ENCODE results near the gene LRP1B. TPM values are rescaled to one million over a fixed set of nuclear protein-coding genes. Genes with fewer than 3 reads are reported as not detected.

Gene LRP1B
- total and polyA plus RNA-seq, 5 donors from 2014 or later: not detected

DNA sequence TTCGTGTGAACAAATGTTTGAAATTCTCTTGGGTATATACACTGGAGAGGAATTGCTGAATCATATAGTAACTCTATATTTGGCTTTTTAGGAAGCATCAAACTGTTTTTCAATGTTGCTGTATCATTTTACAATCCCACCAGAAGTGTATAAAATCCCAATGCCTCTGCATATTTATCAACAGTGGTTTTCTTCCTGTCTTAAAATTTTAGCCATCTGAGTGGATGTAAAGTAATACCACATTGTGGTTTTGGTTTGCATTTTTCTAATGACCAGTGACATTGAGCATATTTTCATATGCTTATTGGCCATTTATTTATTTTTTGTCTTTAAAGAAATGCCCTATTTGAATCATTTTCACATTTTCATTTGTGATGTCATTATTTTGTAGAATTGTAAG, 22.8 kb upstream of the LRP1B start:
- Histone ChIP-seq H3K27ac (ENCODE audit: insufficient read depth, low read length, poor library complexity, severe bottlenecking) (no peak overlapping the region), H3K4me3 (ENCODE audit: low read depth, low read length) (no peak overlapping the region), H3K9me3 (ENCODE audit: control insufficient read depth in 2 of 2, low read length in 2 of 2) (no peaks in the 10 kb centered on the region), H3K36me3 (ENCODE audit: control insufficient read depth, insufficient read depth, low read length) (no peaks in the 10 kb centered on the region), H3K4me1 (ENCODE audit: control insufficient read depth, insufficient read depth, low read length, poor library complexity, severe bottlenecking) (no peaks in the 10 kb centered on the region), H3K27me3 (ENCODE audit: control insufficient read depth, insufficient read depth, low read length) (no peaks in the 10 kb centered on the region)
- DNase-seq (no peak), ATAC-seq (ENCODE audit: low read depth in 2 of 2) (no peak)
- H3K4me3 Mint-ChIP-seq: no peak overlapping the region
- no peaks in the 10 kb centered on the region for H3K27me3 Mint-ChIP-seq
- no peaks in the 10 kb centered on the region for H3K36me3 Mint-ChIP-seq
- H3K27ac Mint-ChIP-seq: no peak overlapping the region
- peaks cover 0 to 9% (median 1%) of the 10 kb centered on the region in 7 donors for H3K9me3 Mint-ChIP-seq
- no peaks in the 10 kb centered on the region for H3K4me1 Mint-ChIP-seq

DNA sequence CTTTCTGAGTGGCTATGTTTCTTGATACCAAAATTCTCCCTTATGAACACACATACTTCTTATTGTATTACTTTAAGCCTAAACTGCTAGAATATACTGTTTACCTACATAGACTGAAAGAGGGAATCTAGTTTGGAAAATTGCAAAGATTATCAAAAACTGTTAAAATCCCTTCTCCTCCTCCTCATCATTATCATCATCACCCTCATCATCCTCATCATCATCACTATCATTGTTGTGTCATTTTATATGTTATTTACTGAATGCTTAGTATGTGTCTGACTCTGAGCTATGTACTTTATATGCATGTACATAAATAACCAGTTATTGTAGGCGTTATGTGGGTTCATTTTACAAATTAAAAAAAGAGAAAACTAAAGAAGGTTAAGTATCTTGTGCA, 19.6 kb upstream of the LRP1B start:
- peaks cover 0 to 6% (median 1%) of the 10 kb centered on the region in 7 donors for H3K9me3 Mint-ChIP-seq
- H3K9me3 ChIP-seq (ENCODE audit: control insufficient read depth in 2 of 2, low read length in 2 of 2): no peaks in the 10 kb centered on the region
- no peaks in the 10 kb centered on the region for H3K4me1 ChIP-seq (ENCODE audit: control insufficient read depth, insufficient read depth, low read length, poor library complexity, severe bottlenecking)
- no peak overlapping the region for H3K4me3 Mint-ChIP-seq
- H3K36me3 Mint-ChIP-seq: no peaks in the 10 kb centered on the region
- ATAC-seq (ENCODE audit: low read depth in 2 of 2) (no peak), DNase-seq (no peak)
- no peaks in the 10 kb centered on the region for H3K27me3 ChIP-seq (ENCODE audit: control insufficient read depth, insufficient read depth, low read length)
- H3K4me3 ChIP-seq (ENCODE audit: low read depth, low read length): no peak overlapping the region
- H3K36me3 ChIP-seq (ENCODE audit: control insufficient read depth, insufficient read depth, low read length): no peaks in the 10 kb centered on the region
- no peaks in the 10 kb centered on the region for H3K27me3 Mint-ChIP-seq
- no peak overlapping the region for H3K27ac ChIP-seq (ENCODE audit: insufficient read depth, low read length, poor library complexity, severe bottlenecking)
- no peak overlapping the region for H3K27ac Mint-ChIP-seq
- no peaks in the 10 kb centered on the region for H3K4me1 Mint-ChIP-seq

DNA sequence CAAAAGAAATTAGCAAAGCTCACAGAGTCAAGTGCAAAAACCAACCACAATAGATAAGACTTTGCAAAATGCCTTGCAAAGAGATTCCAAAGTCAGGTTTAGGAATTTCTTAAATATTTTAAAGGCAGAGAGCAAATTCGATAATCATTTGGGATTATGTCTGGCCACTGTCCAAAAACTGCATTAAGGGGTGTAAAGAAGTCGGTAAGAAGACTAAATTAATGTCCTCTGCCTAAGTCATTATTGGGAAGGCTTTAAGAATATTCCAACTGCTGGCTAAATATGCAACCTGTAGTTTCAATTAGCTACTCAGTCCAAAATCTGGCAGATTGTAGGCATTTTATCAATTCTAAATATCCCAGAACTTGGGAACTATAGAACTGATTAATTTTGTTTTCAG, 13.7 kb upstream of the LRP1B start:
- no peaks in the 10 kb centered on the region for H3K9me3 Mint-ChIP-seq
- Histone ChIP-seq H3K9me3 (ENCODE audit: control insufficient read depth in 2 of 2, low read length in 2 of 2) (no peaks in the 10 kb centered on the region), H3K36me3 (ENCODE audit: control insufficient read depth, insufficient read depth, low read length) (no peaks in the 10 kb centered on the region), H3K27ac (ENCODE audit: insufficient read depth, low read length, poor library complexity, severe bottlenecking) (no peak overlapping the region), H3K4me3 (ENCODE audit: low read depth, low read length) (no peak overlapping the region), H3K27me3 (ENCODE audit: control insufficient read depth, insufficient read depth, low read length) (no peaks in the 10 kb centered on the region), H3K4me1 (ENCODE audit: control insufficient read depth, insufficient read depth, low read length, poor library complexity, severe bottlenecking) (no peaks in the 10 kb centered on the region)
- H3K27ac Mint-ChIP-seq: no peak overlapping the region
- DNase-seq: no peak
- no peaks in the 10 kb centered on the region for H3K36me3 Mint-ChIP-seq
- no peaks in the 10 kb centered on the region for H3K4me1 Mint-ChIP-seq
- peak overlapping the region in 1 of 4 donors; percentile 43 for H3K4me3 Mint-ChIP-seq
- no peaks in the 10 kb centered on the region for H3K27me3 Mint-ChIP-seq
- no peak for ATAC-seq (ENCODE audit: low read depth in 2 of 2)

DNA sequence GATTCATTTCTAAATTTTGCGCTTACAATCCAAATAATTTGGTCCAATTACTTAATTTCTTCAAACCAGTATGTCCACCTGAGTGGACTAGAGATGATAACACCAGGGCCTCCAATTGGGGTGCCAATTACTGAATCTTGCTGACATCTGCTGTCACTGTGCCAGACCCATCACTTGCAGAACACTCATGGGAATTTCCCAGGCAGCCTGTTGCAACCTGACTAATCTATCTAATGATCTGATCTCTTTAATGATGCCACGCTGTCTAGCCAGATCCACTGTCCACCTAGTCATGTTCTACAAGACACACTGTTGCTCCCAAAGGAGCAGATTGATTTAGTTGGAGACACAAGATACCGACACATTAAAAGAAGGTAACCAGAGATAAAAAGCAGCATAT, 11.8 kb upstream of the LRP1B start:
- Mint-ChIP-seq H3K36me3 (no peaks in the 10 kb centered on the region), H3K27ac (no peak overlapping the region), H3K27me3 (no peaks in the 10 kb centered on the region), H3K4me1 (no peaks in the 10 kb centered on the region), H3K9me3 (no peaks in the 10 kb centered on the region), H3K4me3 (no peak overlapping the region)
- Histone ChIP-seq H3K27me3 (ENCODE audit: control insufficient read depth, insufficient read depth, low read length) (no peaks in the 10 kb centered on the region), H3K9me3 (ENCODE audit: control insufficient read depth in 2 of 2, low read length in 2 of 2) (no peaks in the 10 kb centered on the region), H3K27ac (ENCODE audit: insufficient read depth, low read length, poor library complexity, severe bottlenecking) (no peak overlapping the region), H3K4me1 (ENCODE audit: control insufficient read depth, insufficient read depth, low read length, poor library complexity, severe bottlenecking) (no peaks in the 10 kb centered on the region), H3K4me3 (ENCODE audit: low read depth, low read length) (no peak overlapping the region), H3K36me3 (ENCODE audit: control insufficient read depth, insufficient read depth, low read length) (no peaks in the 10 kb centered on the region)
- DNase-seq (no peak), ATAC-seq (ENCODE audit: low read depth in 2 of 2) (no peak)

DNA sequence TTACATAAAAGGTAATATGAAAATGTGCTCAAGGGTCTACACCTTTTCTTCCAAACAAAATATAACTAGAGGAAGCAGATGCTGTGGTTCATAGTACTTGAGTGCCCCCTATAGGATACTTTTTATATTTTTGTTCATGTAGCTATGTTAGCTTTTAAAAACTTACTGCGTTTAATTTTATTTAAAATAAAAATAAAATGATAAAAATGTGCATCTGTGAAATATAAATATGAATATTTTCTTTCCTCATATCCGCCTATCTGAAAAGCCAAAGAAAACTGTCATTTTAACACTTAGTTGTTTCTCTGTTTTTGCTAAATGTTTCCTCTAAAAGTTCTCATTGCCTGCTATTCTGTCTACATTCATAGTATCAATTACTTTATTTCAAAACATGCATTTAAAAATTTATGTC, 9.6 kb upstream of the LRP1B start:
- Histone ChIP-seq H3K9me3 (ENCODE audit: control insufficient read depth in 2 of 2, low read length in 2 of 2) (no peaks in the 10 kb centered on the region), H3K4me3 (ENCODE audit: low read depth, low read length) (no peak overlapping the region), H3K4me1 (ENCODE audit: control insufficient read depth, insufficient read depth, low read length, poor library complexity, severe bottlenecking) (no peaks in the 10 kb centered on the region), H3K27ac (ENCODE audit: insufficient read depth, low read length, poor library complexity, severe bottlenecking) (no peak overlapping the region), H3K36me3 (ENCODE audit: control insufficient read depth, insufficient read depth, low read length) (no peaks in the 10 kb centered on the region), H3K27me3 (ENCODE audit: control insufficient read depth, insufficient read depth, low read length) (no peaks in the 10 kb centered on the region)
- H3K36me3 Mint-ChIP-seq: no peaks in the 10 kb centered on the region
- no peak for ATAC-seq (ENCODE audit: low read depth in 2 of 2)
- no peak overlapping the region for H3K27ac Mint-ChIP-seq
- H3K27me3 Mint-ChIP-seq: no peaks in the 10 kb centered on the region
- no peak overlapping the region for H3K4me3 Mint-ChIP-seq
- H3K4me1 Mint-ChIP-seq: no peaks in the 10 kb centered on the region
- DNase-seq: no peak
- no peaks in the 10 kb centered on the region for H3K9me3 Mint-ChIP-seq

DNA sequence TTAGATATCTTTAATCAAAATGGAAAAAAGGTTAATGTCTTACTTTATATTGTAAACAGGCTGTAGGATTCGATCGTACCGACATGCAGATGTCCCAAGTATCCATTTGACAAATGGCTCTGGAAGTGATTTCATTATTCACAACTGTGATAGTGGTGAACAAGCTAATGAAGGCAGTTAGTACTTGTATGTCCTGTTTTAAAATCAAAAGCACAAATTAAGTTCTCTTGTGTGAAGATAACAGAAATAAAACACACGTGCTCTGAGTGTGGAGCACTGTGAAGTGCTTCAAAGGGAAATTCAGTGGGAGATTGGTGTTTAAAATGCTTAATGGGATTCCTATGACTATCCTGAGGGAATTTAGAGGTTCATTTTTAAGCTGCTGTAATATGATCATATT, 8.6 kb upstream of the LRP1B start:
- Histone ChIP-seq H3K27ac (ENCODE audit: insufficient read depth, low read length, poor library complexity, severe bottlenecking) (no peak overlapping the region), H3K36me3 (ENCODE audit: control insufficient read depth, insufficient read depth, low read length) (no peaks in the 10 kb centered on the region), H3K27me3 (ENCODE audit: control insufficient read depth, insufficient read depth, low read length) (no peaks in the 10 kb centered on the region), H3K4me1 (ENCODE audit: control insufficient read depth, insufficient read depth, low read length, poor library complexity, severe bottlenecking) (no peaks in the 10 kb centered on the region), H3K9me3 (ENCODE audit: control insufficient read depth in 2 of 2, low read length in 2 of 2) (no peaks in the 10 kb centered on the region), H3K4me3 (ENCODE audit: low read depth, low read length) (no peak overlapping the region)
- DNase-seq (no peak), ATAC-seq (ENCODE audit: low read depth in 2 of 2) (no peak)
- Mint-ChIP-seq H3K27me3 (no peaks in the 10 kb centered on the region), H3K27ac (no peak overlapping the region), H3K9me3 (no peaks in the 10 kb centered on the region), H3K4me1 (no peaks in the 10 kb centered on the region), H3K4me3 (no peak overlapping the region), H3K36me3 (no peaks in the 10 kb centered on the region)

DNA sequence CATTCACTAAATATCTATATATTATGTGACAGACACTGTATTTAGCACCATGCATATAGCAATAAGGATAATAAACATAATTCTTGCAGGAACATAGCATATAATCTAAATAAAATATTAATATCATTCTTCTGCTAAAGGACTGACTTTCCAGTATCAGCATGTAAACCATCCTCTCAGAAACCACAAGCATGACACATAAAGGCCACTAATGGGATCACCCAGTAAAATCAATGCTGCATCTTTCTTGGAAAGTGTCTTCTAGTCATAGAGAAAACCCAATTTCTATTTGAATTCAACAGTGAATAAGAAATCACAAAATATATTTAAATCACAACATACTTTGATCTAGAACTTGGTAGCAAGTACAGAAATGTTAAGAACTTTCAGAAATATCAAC, 5.8 kb upstream of the LRP1B start:
- DNase-seq (no peak), ATAC-seq (ENCODE audit: low read depth in 2 of 2) (no peak)
- no peak overlapping the region for H3K4me3 Mint-ChIP-seq
- H3K4me1 ChIP-seq (ENCODE audit: control insufficient read depth, insufficient read depth, low read length, poor library complexity, severe bottlenecking): no peaks in the 10 kb centered on the region
- no peak overlapping the region for H3K27ac Mint-ChIP-seq
- no peak overlapping the region for H3K27ac ChIP-seq (ENCODE audit: insufficient read depth, low read length, poor library complexity, severe bottlenecking)
- H3K4me3 ChIP-seq (ENCODE audit: low read depth, low read length): no peak overlapping the region
- no peaks in the 10 kb centered on the region for H3K4me1 Mint-ChIP-seq
- H3K36me3 Mint-ChIP-seq: no peaks in the 10 kb centered on the region
- no peaks in the 10 kb centered on the region for H3K27me3 Mint-ChIP-seq
- no peaks in the 10 kb centered on the region for H3K9me3 Mint-ChIP-seq
- no peaks in the 10 kb centered on the region for H3K9me3 ChIP-seq (ENCODE audit: control insufficient read depth in 2 of 2, low read length in 2 of 2)
- H3K27me3 ChIP-seq (ENCODE audit: control insufficient read depth, insufficient read depth, low read length): no peaks in the 10 kb centered on the region
- H3K36me3 ChIP-seq (ENCODE audit: control insufficient read depth, insufficient read depth, low read length): no peaks in the 10 kb centered on the region

DNA sequence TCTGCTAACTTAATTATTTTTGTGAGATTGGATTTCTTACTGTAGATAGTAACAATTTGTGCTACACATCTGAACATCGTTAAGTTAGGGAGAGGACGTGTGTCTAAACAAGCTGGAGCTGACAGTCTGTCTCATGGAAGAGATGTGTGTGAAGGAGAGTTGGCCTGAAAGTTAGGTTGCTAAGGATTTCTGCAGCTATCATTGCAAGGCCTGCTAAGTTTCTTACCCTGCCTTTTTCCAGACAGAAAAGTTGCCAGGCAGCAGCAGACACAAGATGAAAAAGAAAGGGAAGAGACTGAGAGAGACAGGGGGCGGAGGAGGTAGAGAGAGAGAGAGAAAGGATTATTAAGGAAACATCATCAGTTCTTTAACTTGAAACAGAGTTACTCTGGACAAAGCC, 4.1 kb upstream of the LRP1B start:
- Mint-ChIP-seq H3K27ac (no peak overlapping the region), H3K9me3 (peaks cover 0 to 3% (median 0%) of the 10 kb centered on the region in 7 donors), H3K27me3 (peaks cover 8% of the 10 kb centered on the region), H3K4me1 (peaks cover 0 to 2% (median 0%) of the 10 kb centered on the region in 4 donors), H3K4me3 (no peak overlapping the region), H3K36me3 (no peaks in the 10 kb centered on the region)
- Histone ChIP-seq H3K27ac (ENCODE audit: insufficient read depth, low read length, poor library complexity, severe bottlenecking) (no peak overlapping the region), H3K27me3 (ENCODE audit: control insufficient read depth, insufficient read depth, low read length) (no peaks in the 10 kb centered on the region), H3K9me3 (ENCODE audit: control insufficient read depth in 2 of 2, low read length in 2 of 2) (no peaks in the 10 kb centered on the region), H3K4me3 (ENCODE audit: low read depth, low read length) (no peak overlapping the region), H3K36me3 (ENCODE audit: control insufficient read depth, insufficient read depth, low read length) (no peaks in the 10 kb centered on the region), H3K4me1 (ENCODE audit: control insufficient read depth, insufficient read depth, low read length, poor library complexity, severe bottlenecking) (no peaks in the 10 kb centered on the region)
- DNase-seq (no peak), ATAC-seq (ENCODE audit: low read depth in 2 of 2) (no peak)

Data from CD4-positive, CD25-positive, alpha-beta regulatory T cell (primary cell).